ENCODE data around the gene POLDIP3.

POLDIP3 gene

GRCh38 chr22:42614312-42615091 is at the start of gene POLDIP3:
Gene POLDIP3, minus strand, starts transcription at chr22:42614883. Its CDS starts 26 bp downstream, at chr22:42614857.
- DNase-seq = peak; percentile 79 to 98 (median 97)

- DNase-seq = peak in 10 of 14 donors; percentile 14 to 75 (median 55)
These were observed 47.5 kb upstream of the POLDIP3 start for GRCh38 chr22:42661985-42662831.

- no peak for DNase-seq
These were observed 41.9 kb upstream of the POLDIP3 start for GRCh38 chr22:42656578-42656977.

- DNase-seq = no peak
These were observed 41.0 kb upstream of the POLDIP3 start for GRCh38 chr22:42655693-42656092.

GRCh38 chr22:42654436-42655073 is 39.9 kb upstream of the POLDIP3 start:
- no peak for DNase-seq

GRCh38 chr22:42653999-42654398 is 39.3 kb upstream of the POLDIP3 start:
- no peak for DNase-seq

- no peak for DNase-seq
These were observed 36.5 kb upstream of the POLDIP3 start for GRCh38 chr22:42651134-42651533.

GRCh38 chr22:42649246-42650099 is 34.8 kb upstream of the POLDIP3 start, which contains the start of gene CYB5R3:
Gene CYB5R3, minus strand, starts transcription at chr22:42649392. Its CDS starts 77 bp downstream, at chr22:42649315.
- DNase-seq = peak in 13 of 14 donors; percentile 20 to 87 (median 63)

GRCh38 chr22:42648368-42649245 is 33.9 kb upstream of the POLDIP3 start:
- DNase-seq = peak in 9 of 14 donors; percentile 33 to 61 (median 54)

GRCh38 chr22:42648017-42648367 is 33.3 kb upstream of the POLDIP3 start:
- peak in 1 of 14 donors; percentile 23 for DNase-seq

GRCh38 chr22:42646569-42647525 is 32.2 kb upstream of the POLDIP3 start:
- peak in 1 of 14 donors; percentile 56 for DNase-seq

- peak in 1 of 14 donors; percentile 43 for DNase-seq
These were observed 31.4 kb upstream of the POLDIP3 start for GRCh38 chr22:42645938-42646568.

GRCh38 chr22:42645341-42645937 is 30.8 kb upstream of the POLDIP3 start:
- DNase-seq = peak in 2 of 14 donors; percentile 32 to 42

- peak in 4 of 14 donors; percentile 14 to 42 (median 30) for DNase-seq
These were observed 30.0 kb upstream of the POLDIP3 start for GRCh38 chr22:42644422-42645340.

GRCh38 chr22:42643634-42644421 is 29.1 kb upstream of the POLDIP3 start:
- DNase-seq = no peak

- DNase-seq = no peak
These were observed 28.3 kb upstream of the POLDIP3 start for GRCh38 chr22:42642806-42643633.
